ENCODE measurements around the gene TEX36.
"Not testable (repeated sequence)": the region's sequence is repeated elsewhere in the genome, so short reads cannot be mapped to it uniquely, and the experiment has no call there.

The TEX36 gene

DNA sequence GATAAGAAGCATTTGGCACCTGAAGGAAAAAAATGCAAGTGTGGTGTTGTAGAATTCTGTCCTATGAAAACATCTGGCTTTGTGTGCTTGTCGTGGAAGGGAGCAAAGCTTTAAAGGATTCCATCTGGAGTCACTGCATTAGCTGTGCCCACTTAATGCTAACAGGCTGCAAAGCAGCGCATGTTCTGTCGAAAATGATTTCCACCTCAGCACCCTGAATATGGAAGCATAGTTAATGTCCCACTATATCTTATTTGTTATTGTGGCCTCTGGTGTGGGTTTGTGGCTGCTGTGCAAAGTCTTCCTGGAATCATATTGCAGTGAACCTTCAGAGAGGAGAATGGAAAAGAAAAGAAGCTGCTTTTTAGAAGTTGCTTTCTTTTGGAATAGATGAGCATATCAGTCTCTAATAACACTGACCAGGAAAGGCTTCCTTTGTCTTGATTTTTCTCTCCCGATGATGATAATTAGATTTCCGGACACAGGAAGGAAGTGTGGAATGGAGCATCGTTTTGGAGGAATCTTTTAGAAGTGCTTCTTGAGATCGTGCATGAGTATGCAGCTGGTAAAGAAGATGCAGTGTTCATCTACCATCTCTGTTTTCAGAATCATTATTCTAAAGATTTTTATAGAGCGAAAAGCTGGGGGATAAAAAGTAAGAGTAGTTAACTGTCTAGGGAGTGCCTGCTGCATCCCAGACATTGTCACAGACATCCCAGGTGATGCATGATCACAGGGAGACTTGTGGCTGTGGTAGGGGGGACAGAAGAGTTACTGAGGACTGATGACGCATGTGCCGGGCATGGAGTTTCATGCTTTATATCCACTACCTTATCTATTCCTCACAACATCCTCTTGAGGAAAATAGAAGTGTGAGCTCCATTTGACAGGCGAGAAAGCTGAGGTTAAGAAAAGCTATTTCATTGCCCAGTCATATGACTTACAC is 54.6 kb downstream of the TEX36 start:
- DNase-seq = no peak

DNA sequence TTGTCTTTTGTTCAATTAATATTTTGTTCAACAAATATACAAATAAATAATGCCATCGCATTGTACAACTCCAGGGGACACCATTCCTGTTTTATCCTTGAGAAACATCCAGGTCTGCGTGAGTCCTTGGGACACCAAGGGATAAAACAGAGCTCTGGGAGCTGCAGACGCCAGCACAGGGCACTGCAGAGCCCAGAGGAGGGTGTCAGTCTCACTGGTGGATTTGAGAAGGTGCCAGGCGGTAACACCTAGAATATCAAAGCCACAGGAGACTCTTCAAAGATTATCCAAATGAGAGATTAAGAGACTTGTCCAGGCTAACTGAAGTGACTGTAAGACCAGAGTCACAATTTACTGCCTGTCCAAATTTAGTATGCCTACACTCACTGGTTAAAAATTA is 55.3 kb downstream of the TEX36 start:
- no peak for DNase-seq

DNA sequence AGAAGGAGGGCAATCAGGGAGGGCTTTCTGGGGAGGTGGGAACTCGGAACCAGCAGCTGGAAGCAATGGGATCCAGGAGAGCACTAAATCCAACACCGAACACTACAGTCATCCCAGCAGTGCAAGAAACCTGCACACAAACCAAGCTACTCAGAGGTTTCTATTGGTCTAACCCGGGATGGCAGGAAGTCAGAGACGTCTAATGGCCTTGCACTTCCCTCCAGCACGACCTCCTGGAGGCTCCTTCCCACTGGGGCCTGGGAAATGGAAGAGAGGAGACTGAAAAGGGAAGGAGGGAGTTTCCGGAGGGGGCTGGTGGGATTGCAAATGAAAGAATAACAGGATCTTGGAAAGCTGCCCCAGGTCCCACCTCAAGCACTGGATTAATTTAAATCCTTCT is 56.3 kb downstream of the TEX36 start:
- no peak for DNase-seq

DNA sequence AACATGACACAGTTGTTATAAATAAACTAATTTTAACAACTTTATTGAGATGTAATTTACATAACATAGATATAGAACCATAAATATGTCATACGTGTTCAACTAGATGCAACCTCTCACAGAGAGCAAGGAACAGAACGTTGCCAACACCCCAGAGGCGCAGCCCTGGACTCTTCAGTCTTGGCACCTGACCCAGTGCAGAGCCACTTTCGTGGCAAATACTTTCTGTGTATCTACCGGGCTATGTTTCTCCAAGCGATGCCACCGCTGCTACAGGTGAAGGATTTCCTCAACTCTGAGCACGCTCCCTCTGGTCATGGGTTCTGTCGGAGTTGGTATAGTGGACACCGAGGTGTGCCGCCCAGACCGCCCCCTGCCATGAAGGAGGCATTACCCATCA is 57.4 kb downstream of the TEX36 start:
- no peak for DNase-seq

DNA sequence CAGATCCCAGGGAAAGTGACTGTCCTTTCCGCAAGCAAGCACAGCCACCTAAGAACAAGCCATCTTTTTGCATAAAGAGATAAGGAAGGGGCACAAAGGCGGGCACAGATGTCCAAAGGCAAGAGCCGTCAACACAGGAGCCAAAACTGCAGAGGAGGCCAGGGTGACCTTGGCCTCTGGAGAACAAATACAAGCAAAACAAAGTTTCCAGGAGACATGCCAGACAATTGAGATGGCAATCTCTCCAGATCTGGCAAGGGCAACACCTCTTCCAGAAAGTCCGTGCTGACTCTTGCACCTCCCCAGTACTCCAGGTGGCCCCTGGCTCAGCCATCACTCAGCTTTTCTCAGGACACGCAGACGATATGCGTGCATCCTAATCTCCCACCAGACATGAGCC is 58.2 kb downstream of the TEX36 start:
- DNase-seq = no peak

DNA sequence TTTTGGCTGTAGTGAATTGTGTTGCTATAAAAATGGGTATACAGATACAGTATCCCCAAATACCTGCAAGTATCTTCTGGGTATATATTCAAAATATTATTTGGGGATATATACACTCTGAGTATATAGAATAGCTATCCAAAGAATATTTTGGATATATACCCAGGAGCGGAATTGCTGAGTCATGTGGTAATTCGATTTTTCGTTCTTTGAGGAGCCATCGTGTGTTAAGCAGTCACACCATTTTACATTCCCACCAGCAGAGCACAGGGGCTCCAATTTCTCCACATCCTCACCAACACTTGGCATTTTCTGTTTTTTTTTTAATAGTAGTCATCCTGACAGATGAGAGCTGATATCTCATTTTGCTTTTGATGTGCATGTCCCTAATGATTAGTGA is 61.9 kb downstream of the TEX36 start:
- no peak for DNase-seq

DNA sequence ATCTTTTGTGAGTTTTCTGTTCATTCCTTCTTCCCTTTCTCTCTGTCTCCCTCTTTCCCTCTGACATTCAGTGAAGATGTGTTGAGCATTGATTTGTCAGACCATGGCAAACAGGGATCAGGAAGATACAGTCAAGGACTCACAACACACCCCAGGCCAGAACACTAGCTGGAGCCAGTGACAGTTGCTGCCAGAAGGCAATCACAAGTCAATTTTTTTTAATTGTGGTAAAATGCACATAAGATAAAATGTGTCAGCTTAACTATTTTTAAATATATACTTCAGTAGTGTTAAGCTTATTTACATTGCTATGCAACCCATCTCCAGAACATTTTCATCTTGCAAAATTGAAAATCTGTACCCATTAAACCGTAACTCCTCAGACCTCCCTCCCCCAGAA is 62.6 kb downstream of the TEX36 start:
- no peak for DNase-seq

DNA sequence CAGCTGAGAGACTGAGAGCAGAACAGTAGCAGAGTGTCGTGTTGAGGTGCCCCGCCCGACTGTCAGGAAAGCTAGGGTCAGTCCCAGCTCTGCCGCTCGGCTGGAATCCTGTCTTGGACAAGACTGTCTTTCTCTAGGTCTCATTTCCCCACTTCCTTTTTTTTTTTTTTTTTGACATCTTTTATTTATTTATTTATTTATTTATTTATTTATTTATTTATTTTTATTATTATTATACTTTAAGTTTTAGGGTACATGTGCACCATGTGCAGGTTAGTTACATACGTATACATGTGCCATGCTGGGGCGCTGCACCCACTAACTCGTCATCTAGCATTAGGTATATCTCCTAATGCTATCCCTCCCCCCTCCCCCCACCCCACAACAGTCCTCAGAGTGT is 69.9 kb downstream of the TEX36 start:
- not testable (repeated sequence) for DNase-seq

DNA sequence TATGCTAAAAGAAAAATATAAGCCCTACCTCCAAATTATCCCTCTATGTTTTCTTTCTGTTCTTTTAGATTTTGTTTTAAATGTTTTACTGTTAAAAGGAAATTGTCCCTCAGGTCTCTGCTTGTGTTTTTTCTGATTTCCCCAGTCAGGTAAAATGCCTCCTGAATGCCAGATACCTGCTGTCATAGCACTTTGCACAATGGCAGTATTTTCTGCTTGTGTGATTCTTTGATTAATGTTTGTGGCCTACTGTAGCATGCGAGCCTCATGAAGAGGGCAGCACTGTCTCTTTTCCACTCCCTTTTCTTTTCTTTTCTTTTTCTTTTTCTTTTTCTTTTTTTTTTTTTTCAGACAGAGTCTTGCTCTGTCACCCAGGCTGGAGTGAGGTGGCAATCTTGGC is 71.2 kb downstream of the TEX36 start:
- no peak for DNase-seq

DNA sequence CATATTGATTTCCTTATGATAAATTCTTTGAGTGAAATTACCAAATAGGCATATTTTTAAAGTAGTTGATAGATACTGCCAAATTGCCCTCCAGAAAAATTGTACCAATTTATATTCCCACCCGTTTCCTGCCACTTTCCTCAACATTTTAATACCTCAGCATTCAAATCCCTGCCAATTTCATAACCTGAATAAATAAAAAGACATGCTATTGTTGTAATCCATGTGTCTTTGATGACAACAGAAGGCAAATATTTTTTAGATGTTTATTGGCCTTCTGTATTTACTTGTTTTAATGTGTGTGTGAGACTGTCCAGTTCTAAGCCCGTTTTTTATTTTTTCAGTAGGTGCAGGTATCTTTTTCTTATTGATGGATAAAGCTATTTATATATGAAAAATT is 71.7 kb downstream of the TEX36 start:
- no peak for DNase-seq

DNA sequence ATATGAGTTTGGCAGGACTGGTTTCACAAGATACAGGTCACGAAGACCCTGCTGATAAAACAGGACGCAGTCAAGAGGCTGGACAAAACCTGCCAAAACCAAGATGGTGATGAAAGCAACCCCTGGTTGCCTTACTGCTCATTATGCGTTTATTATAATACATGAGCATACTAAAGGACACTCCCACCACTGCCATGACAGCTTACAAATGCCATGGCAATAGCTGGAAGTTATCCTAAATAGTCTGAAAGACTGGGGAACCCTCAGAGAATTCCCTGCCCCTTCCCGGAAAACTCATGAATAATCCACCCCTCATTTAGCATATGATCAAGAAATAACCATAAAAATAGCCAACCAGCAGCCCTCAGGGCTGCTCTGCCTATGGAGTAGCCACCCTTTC is 73.1 kb downstream of the TEX36 start:
- DNase-seq = no peak

DNA sequence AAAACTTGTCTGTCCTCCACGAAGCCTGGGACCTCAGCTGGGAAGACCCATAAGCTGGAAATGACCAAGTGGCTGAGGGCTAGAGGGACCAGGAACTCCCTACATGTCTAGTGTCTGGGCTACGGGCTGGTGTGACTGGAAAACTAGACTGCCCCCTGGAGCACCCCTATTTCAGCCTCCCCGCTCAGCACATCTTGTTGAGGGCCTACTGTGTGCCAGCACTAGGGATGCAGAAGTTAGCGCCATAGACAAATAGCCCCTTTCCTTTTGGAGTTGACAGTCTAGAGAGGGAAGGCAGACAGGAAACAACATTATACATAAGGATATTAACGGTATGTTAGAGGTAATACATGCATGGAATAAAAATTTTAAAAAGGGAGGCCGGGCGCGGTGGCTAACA is 74.5 kb downstream of the TEX36 start:
- DNase-seq = no peak

DNA sequence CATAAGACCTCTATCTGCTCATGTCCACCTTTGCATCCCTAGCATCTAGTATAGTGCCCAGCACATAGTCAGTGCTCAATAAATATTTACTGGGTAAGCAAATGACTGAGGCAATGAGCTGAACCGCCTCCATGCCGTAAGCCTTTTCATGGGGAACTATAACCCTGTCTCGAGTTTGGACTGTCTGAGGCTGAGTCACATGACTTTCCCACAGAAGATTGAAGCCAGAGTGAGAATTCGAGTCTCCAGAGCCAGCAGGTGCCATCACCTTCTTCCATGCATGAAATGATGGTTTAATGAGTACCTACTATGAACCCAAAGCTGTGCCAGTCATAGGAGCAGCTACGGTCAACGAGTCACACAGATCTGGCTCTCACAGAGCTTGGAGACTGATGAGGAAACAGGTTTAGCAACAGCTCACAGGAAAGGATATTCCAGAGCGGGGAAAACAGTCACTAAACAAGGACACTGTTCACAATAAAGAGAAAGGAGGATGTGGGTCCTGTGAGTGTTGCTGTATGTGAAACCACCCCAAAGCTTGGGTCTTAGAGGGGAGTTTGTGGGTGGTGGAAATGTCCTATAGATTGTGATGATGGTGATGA is 75.2 kb downstream of the TEX36 start:
- DNase-seq = no peak

DNA sequence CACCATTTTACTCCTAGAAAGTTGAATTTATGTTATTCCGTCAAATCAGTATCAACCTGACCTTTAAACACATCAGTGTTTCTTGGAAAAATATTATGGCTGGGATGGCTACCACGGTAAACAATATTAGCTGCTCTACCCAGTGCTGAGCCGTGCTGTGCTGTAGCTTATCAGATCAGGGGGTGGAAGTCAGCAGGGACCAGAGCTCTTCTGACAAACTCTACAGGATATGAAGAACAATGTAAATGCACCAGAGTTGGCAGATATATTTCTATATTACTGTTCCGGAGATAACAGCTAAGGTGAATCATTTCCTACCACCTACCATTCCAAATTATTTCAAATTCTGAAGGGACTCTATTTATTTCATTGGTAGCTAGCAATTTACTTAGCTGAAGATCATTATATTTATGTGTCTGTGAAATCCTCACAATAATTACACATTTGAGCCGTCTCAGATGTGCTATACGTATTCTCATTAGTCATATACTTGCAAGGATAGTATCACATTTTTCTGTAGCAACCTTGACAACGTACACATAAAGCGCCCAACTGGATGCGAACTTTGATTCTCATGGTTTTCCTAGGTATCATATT is 76.5 kb downstream of the TEX36 start:
- no peak for DNase-seq

Data from CD4-positive, alpha-beta T cell treated with Interleukin-12 subunit alpha and Interleukin-12 subunit beta, for 1 hour (primary cell).